Nephron (organoid): ENCODE data around the gene ELOVL7.

Experiments used
- H3K27ac Mint-ChIP-seq, 3 experiments: 2 replicates each; pipeline ENCODE4 v1.8.0; 2020; ENCODE audit warnings: mixed read lengths in 3 of 3, mild to moderate bottlenecking in 2 of 3, moderate library complexity in 1 of 3
- H3K27me3 Mint-ChIP-seq: 2 replicates; pipeline ENCODE4 v1.8.0; 2021; ENCODE audit warnings: low read depth, mild to moderate bottlenecking, moderate library complexity, mixed read lengths
- H3K36me3 Mint-ChIP-seq: 2 replicates; pipeline ENCODE4 v1.8.0; 2020; ENCODE audit warnings: low read depth, mixed read lengths
- H3K4me1 Mint-ChIP-seq: 2 replicates; pipeline ENCODE4 v1.8.0; 2020; ENCODE audit warnings: mixed read lengths
- H3K4me3 Mint-ChIP-seq, 3 experiments: 2 replicates each; pipeline ENCODE4 v1.8.0; 2020; ENCODE audit warnings: mild to moderate bottlenecking in 3 of 3, mixed read lengths in 3 of 3, moderate library complexity in 2 of 3
- H3K9me3 Mint-ChIP-seq: 2 replicates; pipeline ENCODE4 v1.8.0; 2020; ENCODE audit warnings: mixed read lengths
- TF ChIP-seq, protein P1 (sequence below), 3 experiments: fragments of 200-600 bp; sonication (generic); IDR thresholded peaks; one replicate each; pipeline ENCODE4 v1.5.0; 2021; ENCODE audit warnings: antibody characterized with exemption in 3 of 3; ENCODE audit not compliant: unreplicated experiment in 3 of 3

The ELOVL7 gene

DNA sequence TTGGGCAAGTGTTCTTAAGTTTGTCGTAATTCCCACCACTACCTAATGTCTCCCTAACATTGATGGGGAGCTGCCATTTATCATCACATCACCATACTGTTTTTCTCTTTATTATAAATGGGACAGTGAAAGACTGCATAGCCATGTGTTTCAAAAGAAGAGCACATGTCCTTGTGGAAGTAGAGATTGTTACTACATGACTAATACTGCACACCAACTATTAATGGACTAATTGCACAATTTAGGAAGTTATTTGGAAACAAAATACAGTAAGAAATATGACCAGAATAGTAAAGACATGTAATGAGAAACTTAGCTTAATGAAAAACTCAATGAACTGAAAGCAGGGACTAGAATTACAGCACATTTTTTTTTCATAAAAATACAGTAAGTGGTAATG is 12.0 kb upstream of the ELOVL7 start:
- H3K4me3 Mint-ChIP-seq, result no peak overlapping the region
- TF ChIP-seq, protein P1, sequence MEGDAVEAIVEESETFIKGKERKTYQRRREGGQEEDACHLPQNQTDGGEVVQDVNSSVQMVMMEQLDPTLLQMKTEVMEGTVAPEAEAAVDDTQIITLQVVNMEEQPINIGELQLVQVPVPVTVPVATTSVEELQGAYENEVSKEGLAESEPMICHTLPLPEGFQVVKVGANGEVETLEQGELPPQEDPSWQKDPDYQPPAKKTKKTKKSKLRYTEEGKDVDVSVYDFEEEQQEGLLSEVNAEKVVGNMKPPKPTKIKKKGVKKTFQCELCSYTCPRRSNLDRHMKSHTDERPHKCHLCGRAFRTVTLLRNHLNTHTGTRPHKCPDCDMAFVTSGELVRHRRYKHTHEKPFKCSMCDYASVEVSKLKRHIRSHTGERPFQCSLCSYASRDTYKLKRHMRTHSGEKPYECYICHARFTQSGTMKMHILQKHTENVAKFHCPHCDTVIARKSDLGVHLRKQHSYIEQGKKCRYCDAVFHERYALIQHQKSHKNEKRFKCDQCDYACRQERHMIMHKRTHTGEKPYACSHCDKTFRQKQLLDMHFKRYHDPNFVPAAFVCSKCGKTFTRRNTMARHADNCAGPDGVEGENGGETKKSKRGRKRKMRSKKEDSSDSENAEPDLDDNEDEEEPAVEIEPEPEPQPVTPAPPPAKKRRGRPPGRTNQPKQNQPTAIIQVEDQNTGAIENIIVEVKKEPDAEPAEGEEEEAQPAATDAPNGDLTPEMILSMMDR (IDR thresholded peaks at IDR 0.05; ENCODE audit: unreplicated experiment in 3 of 3), result no peak
- H3K4me1 Mint-ChIP-seq, result no peaks in the 10 kb centered on the region
- no peaks in the 10 kb centered on the region for H3K9me3 Mint-ChIP-seq
- H3K36me3 Mint-ChIP-seq, result peaks cover 3% of the 10 kb centered on the region
- H3K27me3 Mint-ChIP-seq, result no peaks in the 10 kb centered on the region
- no peak overlapping the region for H3K27ac Mint-ChIP-seq

DNA sequence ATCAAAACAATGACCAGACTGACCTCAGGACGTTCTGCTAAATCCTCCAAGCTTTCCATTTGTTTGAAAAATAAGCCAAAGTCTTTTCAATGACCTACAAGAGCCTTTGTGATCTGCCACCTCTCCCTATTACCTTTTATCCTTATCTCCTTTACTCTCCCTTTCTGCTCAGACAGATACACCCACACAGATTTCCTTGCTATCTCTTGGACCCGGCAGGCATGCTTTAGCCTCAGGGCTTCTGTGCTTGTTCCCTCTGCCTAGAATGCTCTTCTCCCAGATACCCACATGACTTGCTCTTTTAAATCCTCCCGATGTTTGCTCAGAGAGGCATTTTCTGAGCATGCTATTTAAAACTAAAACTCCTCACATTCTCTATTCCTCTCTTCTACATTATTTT is 8.9 kb upstream of the ELOVL7 start:
- no peaks in the 10 kb centered on the region for H3K4me1 Mint-ChIP-seq
- no peaks in the 10 kb centered on the region for H3K27me3 Mint-ChIP-seq
- no peaks in the 10 kb centered on the region for H3K36me3 Mint-ChIP-seq
- no peaks in the 10 kb centered on the region for H3K9me3 Mint-ChIP-seq
- TF ChIP-seq, protein P1 (IDR thresholded peaks at IDR 0.05; ENCODE audit: unreplicated experiment in 3 of 3), result no peak
- H3K27ac Mint-ChIP-seq, result no peak overlapping the region
- H3K4me3 Mint-ChIP-seq, result no peak overlapping the region

DNA sequence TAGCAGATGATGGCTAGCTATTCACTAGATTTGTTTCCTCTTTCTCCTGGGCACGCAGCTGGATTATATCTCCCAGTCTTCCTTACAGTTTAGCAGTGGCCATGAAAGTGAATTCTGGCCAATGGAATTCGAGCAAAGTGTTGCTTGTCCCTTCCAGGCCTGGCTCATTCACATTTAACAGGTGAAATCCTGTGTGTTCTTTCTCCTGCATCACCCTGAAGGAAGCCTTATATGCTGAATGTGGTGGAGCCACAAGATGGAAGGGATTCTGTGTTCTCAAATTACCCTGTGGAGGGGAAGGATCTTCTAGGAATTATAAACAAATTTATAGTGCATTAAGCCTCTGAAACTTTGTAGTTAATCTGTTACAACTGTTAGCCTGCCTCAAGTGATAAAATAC is 8.2 kb upstream of the ELOVL7 start:
- Mint-ChIP-seq H3K9me3 (no peaks in the 10 kb centered on the region), H3K4me3 (no peak overlapping the region), H3K27me3 (no peaks in the 10 kb centered on the region), H3K36me3 (no peaks in the 10 kb centered on the region), H3K27ac (no peak overlapping the region), H3K4me1 (no peaks in the 10 kb centered on the region)
- TF ChIP-seq, protein P1 (IDR thresholded peaks at IDR 0.05; ENCODE audit: unreplicated experiment in 3 of 3), result no peak

DNA sequence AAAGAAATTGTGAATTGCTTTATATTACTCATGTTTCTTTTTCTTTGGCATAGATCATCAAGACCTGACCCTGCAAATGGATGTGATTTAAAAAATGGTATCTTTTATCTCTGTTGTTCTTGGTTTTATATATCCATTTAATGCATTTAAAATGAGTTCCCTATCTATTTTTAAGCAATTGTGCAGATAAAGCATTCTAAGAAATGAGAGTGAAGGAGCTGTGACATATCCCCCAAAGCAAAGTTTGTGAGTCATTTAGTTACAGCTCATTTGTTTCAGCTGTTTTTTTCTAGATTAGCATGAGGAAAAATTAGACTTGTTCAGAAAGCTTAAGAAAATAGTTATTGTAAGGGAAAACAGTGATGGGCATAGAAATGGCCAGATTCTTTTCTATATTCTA is 7.6 kb upstream of the ELOVL7 start:
- Mint-ChIP-seq H3K27ac (no peak overlapping the region), H3K9me3 (no peaks in the 10 kb centered on the region)

DNA sequence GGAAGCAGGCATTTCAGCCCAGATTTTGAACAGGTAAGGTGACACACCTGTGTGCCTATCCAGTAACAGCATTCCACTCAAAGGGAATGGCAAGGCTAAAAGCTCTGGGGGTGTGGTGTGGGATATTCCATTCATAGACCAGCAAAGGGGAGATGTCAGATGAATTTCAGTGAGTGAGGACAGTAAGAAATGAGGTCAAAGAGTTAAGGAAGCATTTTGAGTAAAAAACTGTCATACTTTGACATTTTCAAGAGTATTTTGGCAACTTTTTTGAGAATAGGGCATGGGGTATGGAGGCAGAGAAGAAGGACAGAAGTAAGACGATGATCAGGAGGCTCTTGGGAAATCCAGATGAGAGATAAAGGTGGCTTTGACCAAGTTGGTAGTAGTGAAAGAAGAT is 2.2 kb upstream of the ELOVL7 start:
- peak overlapping the region in 1 of 3 experiments; percentile 0 for H3K4me3 Mint-ChIP-seq
- peaks cover 48% of the 10 kb centered on the region for H3K27me3 Mint-ChIP-seq
- no peak overlapping the region for H3K27ac Mint-ChIP-seq
- H3K4me1 Mint-ChIP-seq, result peaks cover 11% of the 10 kb centered on the region
- TF ChIP-seq, protein P1 (IDR thresholded peaks at IDR 0.05; ENCODE audit: unreplicated experiment in 3 of 3), result no peak
- no peaks in the 10 kb centered on the region for H3K9me3 Mint-ChIP-seq
- no peaks in the 10 kb centered on the region for H3K36me3 Mint-ChIP-seq

More for the DNA sequence above, 7.6 kb upstream of the ELOVL7 start:
- Mint-ChIP-seq H3K4me1 (no peaks in the 10 kb centered on the region), H3K4me3 (no peak overlapping the region), H3K36me3 (no peaks in the 10 kb centered on the region), H3K27me3 (peaks cover 3% of the 10 kb centered on the region)
- TF ChIP-seq, protein P1 (IDR thresholded peaks at IDR 0.05; ENCODE audit: unreplicated experiment in 3 of 3), result no peak

DNA sequence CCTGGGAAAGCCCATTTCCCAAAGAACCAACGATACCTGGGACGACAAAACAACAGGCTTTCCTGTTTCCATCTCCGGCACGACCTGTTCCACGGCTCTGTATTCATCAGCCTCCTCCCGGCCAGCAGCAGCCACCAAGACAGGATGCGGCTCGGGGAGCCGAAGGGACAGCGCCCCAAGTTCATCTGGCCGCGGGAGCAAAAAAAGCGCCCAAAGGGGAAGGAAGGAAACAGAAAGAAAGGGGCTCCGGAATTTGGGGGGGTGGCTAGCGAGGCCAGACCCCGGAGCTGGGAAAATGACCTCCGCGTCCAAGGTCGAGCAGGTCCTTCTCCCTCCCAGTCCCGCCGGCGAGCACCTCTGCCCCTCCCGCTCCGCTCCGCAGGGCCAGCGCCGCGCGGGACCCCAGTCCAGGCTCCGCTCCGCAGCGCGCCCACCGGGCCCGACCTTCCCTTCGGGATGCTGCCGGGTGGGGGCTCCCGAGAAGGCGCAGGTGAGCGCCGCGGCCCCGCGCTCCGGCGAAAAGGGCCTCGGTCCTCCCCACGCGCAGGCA is 608 bp downstream of the ELOVL7 start:
- Mint-ChIP-seq H3K4me1 (peaks cover 11% of the 10 kb centered on the region), H3K27me3 (peaks cover 65% of the 10 kb centered on the region), H3K9me3 (no peaks in the 10 kb centered on the region), H3K27ac (peak overlapping the region in 1 of 3 experiments; percentile 9), H3K36me3 (no peaks in the 10 kb centered on the region), H3K4me3 (peak overlapping the region; percentile 79 to 87 (median 82))
- TF ChIP-seq, protein P1 (IDR thresholded peaks at IDR 0.05; ENCODE audit: unreplicated experiment in 3 of 3), result no peak
